Effector memory CD8-positive, alpha-beta T cell (primary cell): ENCODE measurements around the gene HLTF.

Experiments used
- ATAC-seq: fragments of 150-1000 bp; cut with Tn5 transposase; replicated peaks from 2 replicates; pipeline ENCODE4 v1.10.0; 2021; ENCODE audit warnings: mild to moderate bottlenecking, moderate library complexity
- DNase-seq, 3 experiments: peaks; one replicate each; pipeline ENCODE4 v3.0.0; 2021
- H3K27ac Mint-ChIP-seq, 2 donors: one replicate each; pipeline ENCODE4 v1.8.0; 2022; ENCODE audit warnings: mild to moderate bottlenecking in 2 of 2, mixed read lengths in 2 of 2, moderate library complexity in 2 of 2
- H3K27me3 Mint-ChIP-seq, 2 donors: one replicate each; pipeline ENCODE4 v1.8.0; 2022; ENCODE audit warnings: mixed read lengths in 2 of 2
- H3K36me3 Mint-ChIP-seq: one replicate; pipeline ENCODE4 v1.8.0; 2022; ENCODE audit warnings: mild to moderate bottlenecking, moderate library complexity, mixed read lengths; ENCODE audit not compliant: insufficient read depth
- H3K4me1 Mint-ChIP-seq, 2 donors: one replicate each; pipeline ENCODE4 v1.8.0; 2022; ENCODE audit warnings: low read depth in 2 of 2, mixed read lengths in 2 of 2
- H3K4me3 Mint-ChIP-seq, 2 donors: one replicate each; pipeline ENCODE4 v1.8.0; 2022; ENCODE audit warnings: mild to moderate bottlenecking in 2 of 2, mixed read lengths in 2 of 2, moderate library complexity in 2 of 2
- H3K9me3 Mint-ChIP-seq, 2 donors: one replicate each; pipeline ENCODE4 v1.8.0; 2022; ENCODE audit warnings: mixed read lengths in 2 of 2

HLTF gene

DNA sequence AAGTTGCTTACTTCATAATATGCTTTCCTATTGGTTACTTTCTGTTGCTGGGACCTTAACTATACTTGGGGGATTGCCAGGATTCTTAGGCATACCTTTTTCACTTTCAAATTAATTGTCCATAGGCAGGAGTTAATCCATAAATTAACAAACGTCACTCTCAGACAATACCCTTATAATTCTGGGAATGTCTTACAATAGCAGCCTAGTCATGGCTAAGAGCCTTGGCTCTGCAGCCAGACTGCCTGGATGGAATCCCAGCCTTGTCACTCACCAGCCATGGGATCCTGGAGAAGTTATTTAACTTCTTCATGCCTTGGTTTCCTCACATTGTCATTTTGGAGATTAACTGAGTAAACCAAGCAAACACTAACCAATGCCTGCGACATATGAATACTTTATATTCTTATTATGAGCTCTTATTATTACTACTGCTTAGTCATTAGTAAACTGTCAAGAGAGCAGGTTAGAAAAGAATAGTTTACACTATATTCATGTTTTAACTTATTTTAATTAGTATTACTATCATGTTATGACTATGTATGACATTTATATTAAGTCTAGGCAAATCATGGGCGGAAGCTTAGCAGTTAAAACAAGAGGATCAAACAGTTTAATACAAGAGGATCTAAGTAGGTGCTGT is 66.0 kb downstream of the HLTF start:
- Mint-ChIP-seq H3K27ac (peak overlapping the region; percentile 81 to 91), H3K4me3 (no peak overlapping the region), H3K36me3 (peaks cover 50% of the 10 kb centered on the region), H3K27me3 (no peaks in the 10 kb centered on the region), H3K9me3 (no peaks in the 10 kb centered on the region), H3K4me1 (peaks cover 37 to 46% of the 10 kb centered on the region in 2 donors)
- DNase-seq (no peak), ATAC-seq (no peak)

DNA sequence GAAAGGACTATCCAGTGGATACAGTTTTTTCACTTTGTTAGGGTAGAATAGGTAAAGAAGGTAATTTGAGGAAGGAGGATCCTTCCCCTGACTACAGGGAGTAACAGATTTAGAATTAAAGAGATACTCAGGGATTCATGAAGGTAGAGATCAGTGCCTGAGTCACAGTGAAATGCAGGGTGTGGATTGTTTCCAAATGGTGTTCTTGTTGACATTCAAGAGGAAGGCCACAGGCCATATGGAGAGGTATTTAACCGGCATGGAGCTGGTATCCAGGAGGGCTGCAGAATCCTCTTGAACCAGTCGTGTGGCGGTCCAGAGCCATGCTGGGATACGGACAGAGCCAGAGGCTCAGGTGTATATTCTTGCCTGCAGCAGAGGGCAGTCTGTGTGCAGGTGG is 66.8 kb downstream of the HLTF start:
- Mint-ChIP-seq H3K9me3 (no peaks in the 10 kb centered on the region), H3K4me1 (peaks cover 40 to 52% of the 10 kb centered on the region in 2 donors), H3K27me3 (no peaks in the 10 kb centered on the region), H3K36me3 (peaks cover 47% of the 10 kb centered on the region), H3K4me3 (no peak overlapping the region), H3K27ac (peak overlapping the region; percentile 3 to 28)
- DNase-seq (no peak), ATAC-seq (no peak)

- DNase-seq (no peak), ATAC-seq (no peak)
- Mint-ChIP-seq H3K36me3 (peaks cover 38% of the 10 kb centered on the region), H3K27me3 (no peaks in the 10 kb centered on the region), H3K4me3 (peak overlapping the region in 1 of 2 donors; percentile 6), H3K9me3 (no peaks in the 10 kb centered on the region), H3K4me1 (peaks cover 48 to 63% of the 10 kb centered on the region in 2 donors), H3K27ac (peak overlapping the region; percentile 5 to 69)
Observed at GRCh38 chr3:149018247-149018646, 68.1 kb downstream of the HLTF start.

DNA sequence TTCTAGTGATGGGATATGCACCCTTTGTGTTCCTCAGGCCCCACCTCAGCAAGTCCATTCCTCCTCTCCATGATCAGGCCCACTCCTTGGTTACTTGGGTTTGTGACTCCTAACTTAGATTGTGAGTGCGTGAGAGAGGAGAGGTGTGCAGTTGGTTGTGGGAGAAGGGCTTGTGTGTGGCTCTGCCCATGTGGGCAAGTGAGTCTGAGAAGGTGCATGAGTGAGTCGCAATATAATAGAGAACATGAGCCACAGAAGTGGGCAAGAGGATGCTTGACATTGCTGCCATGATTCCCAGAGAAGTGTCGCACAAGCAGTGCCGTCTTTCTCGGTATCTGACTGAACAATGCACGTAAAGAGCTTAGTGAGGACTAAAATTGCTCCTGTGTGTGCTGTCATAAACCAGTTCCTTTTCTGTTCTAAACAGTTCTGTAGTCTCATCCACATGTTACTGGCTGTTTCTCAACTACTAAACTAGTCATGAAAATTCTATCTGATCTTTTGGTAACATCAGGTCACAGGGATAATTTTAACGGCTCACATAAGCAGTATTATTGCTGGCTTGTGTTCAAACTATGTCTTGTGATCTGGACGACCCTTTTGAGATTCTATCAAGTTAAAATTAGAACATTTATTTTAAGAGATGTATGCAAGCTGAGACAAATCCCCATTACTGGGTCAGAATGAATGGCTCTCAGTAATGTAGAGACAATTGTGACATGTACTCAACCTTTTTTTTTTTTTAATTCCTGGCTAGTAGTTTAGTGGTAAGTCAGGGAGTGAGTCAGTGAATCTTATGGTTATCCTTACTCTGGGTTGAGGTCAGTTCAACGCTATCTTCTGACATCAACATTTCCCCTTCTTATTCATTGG is 69.4 kb downstream of the HLTF start:
- H3K27ac Mint-ChIP-seq: peak overlapping the region; percentile 5 to 69
- peaks cover 38% of the 10 kb centered on the region for H3K36me3 Mint-ChIP-seq
- DNase-seq: no peak
- peaks cover 46 to 62% of the 10 kb centered on the region in 2 donors for H3K4me1 Mint-ChIP-seq
- H3K27me3 Mint-ChIP-seq: no peaks in the 10 kb centered on the region
- H3K9me3 Mint-ChIP-seq: no peaks in the 10 kb centered on the region
- peak; percentile 74 for ATAC-seq
- peak overlapping the region in 1 of 2 donors; percentile 23 for H3K4me3 Mint-ChIP-seq

GRCh38 chr3:149016242-149016641 is 70.1 kb downstream of the HLTF start:
- H3K27me3 Mint-ChIP-seq: no peaks in the 10 kb centered on the region
- H3K4me3 Mint-ChIP-seq: peak overlapping the region; percentile 2 to 23
- ATAC-seq: no peak
- DNase-seq: no peak
- peak overlapping the region; percentile 5 to 69 for H3K27ac Mint-ChIP-seq
- peaks cover 50 to 62% of the 10 kb centered on the region in 2 donors for H3K4me1 Mint-ChIP-seq
- H3K36me3 Mint-ChIP-seq: peaks cover 41% of the 10 kb centered on the region
- H3K9me3 Mint-ChIP-seq: no peaks in the 10 kb centered on the region

DNA sequence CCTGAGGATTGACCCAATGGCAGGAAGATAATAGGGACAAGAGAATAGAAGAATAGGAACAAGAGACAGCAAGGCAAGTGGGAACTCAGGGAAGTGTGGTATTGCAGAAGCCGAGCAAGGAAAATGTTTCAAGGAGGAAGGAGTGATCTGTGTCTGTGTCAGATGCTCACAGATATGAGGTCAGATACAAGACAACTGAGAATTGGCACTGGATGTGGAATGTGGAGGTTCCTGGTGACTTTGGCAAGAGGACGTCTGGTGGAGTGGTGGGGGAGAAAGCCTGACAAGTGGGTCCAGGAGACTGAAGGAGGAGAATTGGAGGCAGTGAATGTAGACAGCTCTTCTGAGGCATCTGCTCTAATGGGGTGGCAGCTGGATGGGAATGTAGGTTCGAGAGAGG is 70.9 kb downstream of the HLTF start:
- peaks cover 53 to 61% of the 10 kb centered on the region in 2 donors for H3K4me1 Mint-ChIP-seq
- ATAC-seq (no peak), DNase-seq (no peak)
- H3K27me3 Mint-ChIP-seq: no peaks in the 10 kb centered on the region
- H3K27ac Mint-ChIP-seq: peak overlapping the region; percentile 5 to 63
- H3K36me3 Mint-ChIP-seq: peaks cover 49% of the 10 kb centered on the region
- H3K9me3 Mint-ChIP-seq: no peaks in the 10 kb centered on the region
- H3K4me3 Mint-ChIP-seq: peak overlapping the region in 1 of 2 donors; percentile 2

- H3K4me1 Mint-ChIP-seq: peaks cover 50 to 61% of the 10 kb centered on the region in 2 donors
- ATAC-seq: no peak
- H3K36me3 Mint-ChIP-seq: peaks cover 66% of the 10 kb centered on the region
- peak overlapping the region; percentile 6 to 52 for H3K27ac Mint-ChIP-seq
- peak overlapping the region in 1 of 2 donors; percentile 49 for H3K4me3 Mint-ChIP-seq
- H3K27me3 Mint-ChIP-seq: no peaks in the 10 kb centered on the region
- DNase-seq: no peak
- no peaks in the 10 kb centered on the region for H3K9me3 Mint-ChIP-seq
Observed at GRCh38 chr3:149013726-149014125, 72.6 kb downstream of the HLTF start.

GRCh38 chr3:149011676-149012075 is 74.7 kb downstream of the HLTF start:
- Mint-ChIP-seq H3K27me3 (no peaks in the 10 kb centered on the region), H3K4me1 (peaks cover 59 to 63% of the 10 kb centered on the region in 2 donors), H3K27ac (peak overlapping the region; percentile 86 to 91), H3K4me3 (no peak overlapping the region), H3K9me3 (no peaks in the 10 kb centered on the region), H3K36me3 (peaks cover 62% of the 10 kb centered on the region)
- ATAC-seq (no peak), DNase-seq (no peak)

DNA sequence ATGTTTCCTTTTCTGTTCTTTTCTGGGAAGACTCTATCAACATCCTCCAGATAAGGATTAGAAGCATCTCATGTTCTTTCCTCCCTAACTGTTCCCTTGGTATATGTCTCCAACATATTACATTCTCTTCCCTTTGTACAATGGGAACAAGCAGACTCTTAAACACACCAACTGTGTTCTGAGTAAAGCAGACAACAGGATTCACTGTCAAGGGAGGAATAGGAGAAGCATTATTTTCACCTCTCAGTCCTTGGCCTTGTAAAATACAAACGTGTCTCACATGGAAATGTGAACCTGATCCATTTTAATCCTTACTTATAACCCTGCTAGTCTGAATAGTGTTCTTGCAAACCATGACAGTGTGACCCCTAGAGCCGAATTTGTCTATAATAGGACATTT is 75.4 kb downstream of the HLTF start:
- Mint-ChIP-seq H3K9me3 (no peaks in the 10 kb centered on the region), H3K4me1 (peaks cover 54 to 58% of the 10 kb centered on the region in 2 donors), H3K4me3 (peak overlapping the region; percentile 54 to 55), H3K36me3 (peaks cover 64% of the 10 kb centered on the region), H3K27ac (peak overlapping the region; percentile 86 to 91), H3K27me3 (no peaks in the 10 kb centered on the region)
- ATAC-seq (no peak), DNase-seq (no peak)

DNA sequence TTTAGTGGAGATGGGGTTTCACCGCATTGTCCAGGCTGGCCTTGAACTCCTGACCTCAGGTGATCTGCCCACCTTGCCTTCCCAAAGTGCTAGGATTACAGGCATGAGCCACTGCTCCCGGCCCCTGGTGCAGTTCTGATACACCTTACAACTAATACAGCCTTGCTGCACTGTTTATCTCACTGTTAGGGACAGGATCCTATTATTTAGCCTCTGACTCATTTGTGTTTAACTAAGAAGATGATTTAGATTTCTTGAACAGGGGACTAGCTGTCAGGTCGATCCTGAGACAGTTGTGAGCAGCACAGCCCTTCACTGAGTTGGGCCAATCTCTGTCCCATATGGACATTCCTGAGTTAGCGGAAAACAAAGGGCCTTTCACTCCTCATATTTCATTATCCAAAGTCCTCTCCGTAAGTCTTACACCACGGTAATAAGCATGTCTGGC is 75.8 kb downstream of the HLTF start:
- Mint-ChIP-seq H3K4me1 (peaks cover 50 to 54% of the 10 kb centered on the region in 2 donors), H3K27ac (peak overlapping the region; percentile 86 to 91), H3K27me3 (no peaks in the 10 kb centered on the region), H3K9me3 (no peaks in the 10 kb centered on the region), H3K4me3 (peak overlapping the region; percentile 54 to 55), H3K36me3 (peaks cover 64% of the 10 kb centered on the region)
- no peak for DNase-seq
- ATAC-seq: no peak

DNA sequence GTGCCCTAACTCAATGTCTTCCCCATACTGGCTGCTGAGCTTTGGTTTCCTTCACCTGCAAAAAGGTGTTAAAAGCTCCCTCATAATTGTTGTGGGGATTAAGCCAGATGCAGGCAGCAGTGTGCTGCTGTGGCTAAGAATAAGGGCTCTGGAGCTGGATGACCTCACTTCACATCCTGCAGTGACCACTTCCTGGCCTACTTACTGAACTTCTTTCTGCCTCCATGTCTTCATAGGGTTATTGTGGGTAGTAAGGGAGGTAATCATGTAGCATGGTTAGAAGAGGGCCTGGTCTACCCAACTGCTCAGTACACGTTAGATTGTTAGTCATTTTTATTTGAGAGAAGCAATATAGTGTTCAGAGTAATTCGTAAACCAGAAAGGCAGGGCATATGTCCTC is 76.6 kb downstream of the HLTF start:
- Mint-ChIP-seq H3K27ac (peak overlapping the region; percentile 86 to 91), H3K4me3 (peak overlapping the region; percentile 46 to 55)
- peak; percentile 61 to 62 (median 62) for DNase-seq

GRCh38 chr3:149007567-149008257 is 78.6 kb downstream of the HLTF start:
- peak overlapping the region in 1 of 2 donors; percentile 46 for H3K4me3 Mint-ChIP-seq
- ATAC-seq (no peak), DNase-seq (no peak)
- peak overlapping the region; percentile 86 to 91 for H3K27ac Mint-ChIP-seq
- H3K4me1 Mint-ChIP-seq: peaks cover 43 to 45% of the 10 kb centered on the region in 2 donors
- peaks cover 75% of the 10 kb centered on the region for H3K36me3 Mint-ChIP-seq
- H3K27me3 Mint-ChIP-seq: no peaks in the 10 kb centered on the region
- H3K9me3 Mint-ChIP-seq: no peaks in the 10 kb centered on the region

More for the DNA sequence above, 76.6 kb downstream of the HLTF start:
- no peaks in the 10 kb centered on the region for H3K27me3 Mint-ChIP-seq
- peak; percentile 96 for ATAC-seq
- H3K4me1 Mint-ChIP-seq: peaks cover 43 to 46% of the 10 kb centered on the region in 2 donors
- H3K9me3 Mint-ChIP-seq: no peaks in the 10 kb centered on the region
- peaks cover 64% of the 10 kb centered on the region for H3K36me3 Mint-ChIP-seq

DNA sequence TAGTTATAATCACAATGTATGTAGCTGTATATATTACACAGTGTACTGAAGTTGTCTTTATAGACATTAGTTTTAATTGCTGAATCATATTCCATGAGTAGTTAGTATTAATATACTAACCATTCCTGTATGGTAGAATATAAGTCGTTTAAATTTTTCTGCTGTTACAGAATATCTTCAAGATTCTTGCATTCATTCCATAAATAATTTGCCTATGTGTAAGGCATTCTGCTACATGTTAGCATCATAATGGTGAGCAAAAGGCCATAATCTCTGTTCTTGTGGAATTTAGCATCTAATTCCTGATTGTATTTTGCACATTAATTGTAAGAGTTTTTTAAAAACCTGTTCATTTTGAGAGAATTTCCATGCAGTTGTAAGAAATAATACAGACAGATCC is 80.9 kb downstream of the HLTF start:
- H3K4me3 Mint-ChIP-seq: no peak overlapping the region
- H3K27me3 Mint-ChIP-seq: no peaks in the 10 kb centered on the region
- H3K4me1 Mint-ChIP-seq: peaks cover 31 to 43% of the 10 kb centered on the region in 2 donors
- ATAC-seq (no peak), DNase-seq (no peak)
- H3K27ac Mint-ChIP-seq: no peak overlapping the region
- no peaks in the 10 kb centered on the region for H3K9me3 Mint-ChIP-seq
- peaks cover 69% of the 10 kb centered on the region for H3K36me3 Mint-ChIP-seq
